OCI-LY7 (cell line): ENCODE results near the gene FLRT2. TPM values are rescaled to one million over a fixed set of nuclear protein-coding genes. Genes with fewer than 3 reads are reported as not detected.

Source experiments
- BruUV-seq: library from RNA; stranded (reverse); fragments of 400-500 nt; replicated peaks from 2 replicates; lab custom pipeline; 2021; lab: Mats Ljungman, UMichigan
- CTCF ChIA-PET: fragments of 300-600 bp; sonication (Branson Sonifier 250); formaldehyde crosslinking; loops from one replicate; lab custom pipeline; 2022; ENCODE audit warnings: antibody characterized with exemption; ENCODE audit not compliant: unreplicated experiment; lab: Charles Lee
- POLR2A ChIA-PET: fragments of 300-600 bp; sonication (Branson Sonifier 250); formaldehyde crosslinking; loops from one replicate; lab custom pipeline; 2022; ENCODE audit warnings: antibody characterized with exemption; lab: Charles Lee
- DNase-seq: peaks from one replicate; pipeline ENCODE4 v3.0.0-alpha.2; 2015; ENCODE audit warnings: low spot score
- H2AFZ ChIP-seq: fragments of 200-600 bp; sonication (generic), shearing (Covaris generic); 2 replicates; pipeline ENCODE4 v1.6.1; 2014; ENCODE audit warnings: mild to moderate bottlenecking, antibody characterized with exemption, low read length, moderate library complexity
- H3K27ac ChIP-seq: fragments of 200-600 bp; sonication (generic); 2 replicates; pipeline ENCODE4 v1.5.1; 2014; ENCODE audit warnings: mixed run types, low read depth, mild to moderate bottlenecking, moderate library complexity, low read length, inconsistent platforms; ENCODE audit not compliant: poor library complexity, severe bottlenecking
- H3K36me3 ChIP-seq: fragments of 200-600 bp; sonication (generic); 2 replicates; pipeline ENCODE4 v1.6.1; 2014; ENCODE audit warnings: mild to moderate bottlenecking, antibody characterized with exemption, low read length, moderate library complexity, mixed read lengths; ENCODE audit not compliant: insufficient read depth
- H3K4me1 ChIP-seq: fragments of 200-600 bp; sonication (generic); 2 replicates; pipeline ENCODE4 v1.5.1; 2014; ENCODE audit warnings: mild to moderate bottlenecking, low read length; ENCODE audit not compliant: insufficient read depth, poor library complexity, severe bottlenecking
- H3K4me2 ChIP-seq: fragments of 200-600 bp; sonication (generic); 2 replicates; pipeline ENCODE4 v1.6.1; 2014; ENCODE audit warnings: mild to moderate bottlenecking, low read length
- H3K4me3 ChIP-seq: fragments of 200-600 bp; sonication (generic); 2 replicates; pipeline ENCODE4 v1.5.1; 2014; ENCODE audit warnings: mild to moderate bottlenecking, low read depth, low read length; ENCODE audit not compliant: poor library complexity, severe bottlenecking
- H3K79me2 ChIP-seq: fragments of 200-600 bp; sonication (generic); 2 replicates; pipeline ENCODE4 v1.6.1; 2016; ENCODE audit warnings: low read depth, mild to moderate bottlenecking, low read length, moderate library complexity, mixed read lengths; ENCODE audit not compliant: insufficient read depth
- H3K9me2 ChIP-seq: fragments of 200-600 bp; sonication (generic); 2 replicates; pipeline ENCODE4 v1.6.1; 2016; ENCODE audit warnings: mild to moderate bottlenecking, low read length, mixed read lengths; ENCODE audit not compliant: insufficient read depth
- H3K9me3 ChIP-seq: fragments of 200-600 bp; sonication (generic); 2 replicates; pipeline ENCODE4 v1.6.1; 2014; ENCODE audit warnings: mild to moderate bottlenecking, mixed run types, low read length, mixed read lengths
- H4K20me1 ChIP-seq: fragments of 200-600 bp; sonication (generic); 2 replicates; pipeline ENCODE4 v1.6.1; 2014; ENCODE audit warnings: mild to moderate bottlenecking, antibody characterized with exemption, low read length, moderate library complexity, mixed read lengths; ENCODE audit not compliant: insufficient read depth
- EZH2phosphoT487 ChIP-seq: fragments of 200-600 bp; sonication (generic); IDR thresholded peaks from 2 replicates; pipeline ENCODE4 v1.6.1; 2018; ENCODE audit warnings: low read depth, borderline replicate concordance, mild to moderate bottlenecking, mixed run types, antibody characterized with exemption, low read length, moderate library complexity, mixed read lengths
- intact Hi-C: fragments of 100-400 bp; cut with micrococcal nuclease; formaldehyde crosslinking; loops from one replicate; pipeline ENCODE4 v1.10.0; 2022; ENCODE audit not compliant: unreplicated experiment
- total RNA-seq, 2 experiments: library from RNA; depleted of rRNA in 1 of 2; stranded (reverse); fragments of >200 nt in 1 of 2; shearing (Covaris generic) in 1 of 2; gene quantifications; 2 replicates each; pipeline ENCODE4 v1.2.3, GENCODE V29; 2014 to 2022
- TF ChIP-seq, protein P1 (sequence below): fragments of 200-600 bp; sonication (generic); conservative IDR thresholded peaks from 2 replicates; pipeline ENCODE4 v1.5.1; 2014; ENCODE audit warnings: mild to moderate bottlenecking, antibody characterized with exemption, low read length, moderate library complexity, mixed read lengths

FLRT2 gene
- total RNA-seq, 2 experiments from 2014 or later: not detected

DNA sequence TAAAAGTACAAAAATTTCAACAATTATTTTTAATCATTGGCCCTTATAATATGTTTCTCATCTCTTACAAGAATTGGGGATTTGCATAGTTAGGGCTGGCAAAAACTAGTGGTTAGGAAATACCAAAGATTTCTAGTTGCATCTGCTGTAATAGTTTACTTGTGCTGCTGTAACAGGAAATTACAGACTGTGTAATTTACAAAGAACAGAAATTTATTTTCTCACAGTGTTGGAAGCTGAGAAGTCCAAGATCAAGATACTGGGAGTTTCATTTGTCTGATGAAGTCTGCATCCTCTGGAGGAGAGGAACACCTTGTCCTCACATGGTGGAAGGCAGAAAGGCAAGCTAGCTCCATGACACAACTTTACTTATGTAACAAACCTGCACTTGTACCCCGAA lies 157.0 kb downstream of the FLRT2 start:
- Histone ChIP-seq H3K4me3 (no peak overlapping the region), H3K4me2 (no peak overlapping the region), H2AFZ (no peak overlapping the region), H3K9me3 (no peaks in the 10 kb centered on the region), H3K36me3 (no peaks in the 10 kb centered on the region), H3K4me1 (no peaks in the 10 kb centered on the region), H4K20me1 (no peaks in the 10 kb centered on the region), H3K27ac (no peak overlapping the region), H3K79me2 (no peaks in the 10 kb centered on the region), H3K9me2 (no peaks in the 10 kb centered on the region)
- BruUV-seq: no TSS peak
- TF ChIP-seq EZH2phosphoT487: no peak
- TF ChIP-seq, protein P1, sequence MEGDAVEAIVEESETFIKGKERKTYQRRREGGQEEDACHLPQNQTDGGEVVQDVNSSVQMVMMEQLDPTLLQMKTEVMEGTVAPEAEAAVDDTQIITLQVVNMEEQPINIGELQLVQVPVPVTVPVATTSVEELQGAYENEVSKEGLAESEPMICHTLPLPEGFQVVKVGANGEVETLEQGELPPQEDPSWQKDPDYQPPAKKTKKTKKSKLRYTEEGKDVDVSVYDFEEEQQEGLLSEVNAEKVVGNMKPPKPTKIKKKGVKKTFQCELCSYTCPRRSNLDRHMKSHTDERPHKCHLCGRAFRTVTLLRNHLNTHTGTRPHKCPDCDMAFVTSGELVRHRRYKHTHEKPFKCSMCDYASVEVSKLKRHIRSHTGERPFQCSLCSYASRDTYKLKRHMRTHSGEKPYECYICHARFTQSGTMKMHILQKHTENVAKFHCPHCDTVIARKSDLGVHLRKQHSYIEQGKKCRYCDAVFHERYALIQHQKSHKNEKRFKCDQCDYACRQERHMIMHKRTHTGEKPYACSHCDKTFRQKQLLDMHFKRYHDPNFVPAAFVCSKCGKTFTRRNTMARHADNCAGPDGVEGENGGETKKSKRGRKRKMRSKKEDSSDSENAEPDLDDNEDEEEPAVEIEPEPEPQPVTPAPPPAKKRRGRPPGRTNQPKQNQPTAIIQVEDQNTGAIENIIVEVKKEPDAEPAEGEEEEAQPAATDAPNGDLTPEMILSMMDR: no peak
- intact Hi-C loops: no loop called here
- DNase-seq: no peak
- CTCF ChIA-PET: no interaction called here
- POLR2A ChIA-PET: no interaction called here

GRCh38 chr14:85687456-85687855 lies 157.5 kb downstream of the FLRT2 start:
- Histone ChIP-seq H3K4me2 (no peak overlapping the region), H3K27ac (no peak overlapping the region), H3K79me2 (no peaks in the 10 kb centered on the region), H4K20me1 (no peaks in the 10 kb centered on the region), H3K4me1 (no peaks in the 10 kb centered on the region), H3K9me3 (no peaks in the 10 kb centered on the region), H3K4me3 (no peak overlapping the region), H2AFZ (no peak overlapping the region), H3K36me3 (no peaks in the 10 kb centered on the region), H3K9me2 (no peaks in the 10 kb centered on the region)
- ChIA-PET CTCF (no interaction called here), POLR2A (no interaction called here)
- TF ChIP-seq, protein P1: no peak
- TF ChIP-seq EZH2phosphoT487: no peak
- no peak for DNase-seq
- no TSS peak for BruUV-seq
- intact Hi-C loops: no loop called here

GRCh38 chr14:85688006-85688405 lies 158.1 kb downstream of the FLRT2 start:
- no peaks in the 10 kb centered on the region for H3K9me2 ChIP-seq
- no TSS peak for BruUV-seq
- CTCF ChIA-PET: no interaction called here
- no peaks in the 10 kb centered on the region for H3K9me3 ChIP-seq
- TF ChIP-seq, protein P1: no peak
- intact Hi-C loops: no loop called here
- no peaks in the 10 kb centered on the region for H3K36me3 ChIP-seq
- H3K4me2 ChIP-seq: no peak overlapping the region
- no peaks in the 10 kb centered on the region for H3K79me2 ChIP-seq
- no peak overlapping the region for H3K4me3 ChIP-seq
- H3K4me1 ChIP-seq: no peaks in the 10 kb centered on the region
- DNase-seq: no peak
- POLR2A ChIA-PET: no interaction called here
- no peak overlapping the region for H2AFZ ChIP-seq
- H3K27ac ChIP-seq: no peak overlapping the region
- no peaks in the 10 kb centered on the region for H4K20me1 ChIP-seq
